Measurements from ENCODE around the gene KATNAL1. TPM values are rescaled to one million over a fixed set of nuclear protein-coding genes. Genes with fewer than 3 reads are reported as not detected.

The KATNAL1 gene
- total RNA-seq, 5 donors from 2014 or later (not counting 1 experiment from before 2014, with no cell fraction given), result 4.0 to 13.8 (median 7.3) TPM

DNA sequence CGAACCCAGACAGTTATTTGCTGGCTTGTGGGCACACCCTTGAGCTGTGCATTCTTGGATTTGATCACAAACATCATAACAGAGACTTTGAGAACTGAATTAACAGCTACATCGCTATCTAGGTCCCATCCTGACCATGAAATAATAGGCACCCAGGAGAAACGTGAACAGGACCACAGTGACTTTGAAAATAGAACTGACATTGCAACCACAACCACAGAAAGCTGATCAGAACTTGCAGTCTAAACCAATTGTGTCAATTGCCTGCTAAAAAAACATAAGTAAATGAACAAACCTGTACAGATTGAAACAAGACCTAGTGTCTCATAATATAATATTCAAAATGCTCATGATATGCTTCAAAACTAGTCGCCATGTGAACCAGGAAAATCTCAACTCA is 18.3 kb upstream of the KATNAL1 start:
- DNase-seq (no peak), ATAC-seq (replicated peaks in 1 of 4) (no peak)
- Mint-ChIP-seq H3K27me3 (no peaks in the 10 kb centered on the region), H3K27ac (no peak overlapping the region), H3K4me3 (no peak overlapping the region), H3K4me1 (peaks cover 3 to 7% (median 4%) of the 10 kb centered on the region in 3 donors), H3K9me3 (no peaks in the 10 kb centered on the region), H3K36me3 (peaks cover 6% of the 10 kb centered on the region)
- Histone ChIP-seq H3K4me1 (ENCODE audit: control insufficient read depth in 1 of 2, extremely low read depth in 1 of 2, insufficient read depth in 2 of 2, low read length in 2 of 2) (no peaks in the 10 kb centered on the region), H3K9me3 (no peaks in the 10 kb centered on the region), H3K4me3 (ENCODE audit: control insufficient read depth in 1 of 2, extremely low read depth in 1 of 2, low read length in 1 of 2) (no peak overlapping the region), H3K36me3 (ENCODE audit: control insufficient read depth in 2 of 2, extremely low read depth in 1 of 2, insufficient read depth in 1 of 2, low read length in 1 of 2) (no peaks in the 10 kb centered on the region), H3K27ac (ENCODE audit: low read length) (no peak overlapping the region), H3K27me3 (replicated peaks in 1 of 2; ENCODE audit: control insufficient read depth in 2 of 2, extremely low read depth in 1 of 2, insufficient read depth in 2 of 2, low read length in 1 of 2) (no peaks in the 10 kb centered on the region)
- CTCF ChIA-PET, result interaction anchor here in 1 of 2 donors (0.6 kb wide), 1 partner anchor 212 kb away, joined by 3 read pairs; no protein-coding TSS in a partner anchor
- WGBS (ENCODE audit: insufficient coverage), result 77% methylated on average over 3 of the region's 4 CpGs
- POLR2A ChIA-PET, result no interaction called here

DNA sequence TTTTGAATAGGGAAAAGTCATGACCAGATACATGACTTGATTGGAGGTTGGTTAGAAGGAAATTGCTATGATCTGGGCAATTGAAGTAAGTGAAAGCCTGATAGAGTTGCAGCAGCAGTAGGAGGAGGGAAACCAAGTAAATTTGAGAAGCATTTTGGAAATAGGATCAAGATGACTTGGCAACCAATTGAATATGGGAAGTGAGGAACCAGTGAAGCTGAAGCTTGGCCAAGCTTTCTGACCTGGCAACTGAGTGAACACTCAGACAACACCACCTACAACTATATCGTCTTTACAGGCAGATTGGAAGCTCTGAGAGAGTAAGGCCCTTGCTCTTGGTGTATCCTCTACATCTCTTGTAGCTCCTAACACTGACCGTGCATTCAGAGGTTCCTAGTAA is 16.2 kb upstream of the KATNAL1 start:
- Histone ChIP-seq H3K27me3 (replicated peaks in 1 of 2; ENCODE audit: control insufficient read depth in 2 of 2, extremely low read depth in 1 of 2, insufficient read depth in 2 of 2, low read length in 1 of 2) (no peaks in the 10 kb centered on the region), H3K27ac (ENCODE audit: low read length) (no peak overlapping the region), H3K4me1 (ENCODE audit: control insufficient read depth in 1 of 2, extremely low read depth in 1 of 2, insufficient read depth in 2 of 2, low read length in 2 of 2) (no peaks in the 10 kb centered on the region), H3K4me3 (ENCODE audit: control insufficient read depth in 1 of 2, extremely low read depth in 1 of 2, low read length in 1 of 2) (no peak overlapping the region), H3K36me3 (ENCODE audit: control insufficient read depth in 2 of 2, extremely low read depth in 1 of 2, insufficient read depth in 1 of 2, low read length in 1 of 2) (no peaks in the 10 kb centered on the region), H3K9me3 (no peaks in the 10 kb centered on the region)
- H3K4me3 Mint-ChIP-seq, result no peak overlapping the region
- WGBS (ENCODE audit: insufficient coverage), result no CpG with 5 or more reads among the region's 2 CpGs
- H3K9me3 Mint-ChIP-seq, result no peaks in the 10 kb centered on the region
- H3K36me3 Mint-ChIP-seq, result peaks cover 12% of the 10 kb centered on the region
- H3K4me1 Mint-ChIP-seq, result no peaks in the 10 kb centered on the region
- POLR2A ChIA-PET, result no interaction called here
- no peaks in the 10 kb centered on the region for H3K27me3 Mint-ChIP-seq
- no peak overlapping the region for H3K27ac Mint-ChIP-seq
- ATAC-seq (replicated peaks in 1 of 4) (no peak), DNase-seq (no peak)
- CTCF ChIA-PET, result no interaction called here

DNA sequence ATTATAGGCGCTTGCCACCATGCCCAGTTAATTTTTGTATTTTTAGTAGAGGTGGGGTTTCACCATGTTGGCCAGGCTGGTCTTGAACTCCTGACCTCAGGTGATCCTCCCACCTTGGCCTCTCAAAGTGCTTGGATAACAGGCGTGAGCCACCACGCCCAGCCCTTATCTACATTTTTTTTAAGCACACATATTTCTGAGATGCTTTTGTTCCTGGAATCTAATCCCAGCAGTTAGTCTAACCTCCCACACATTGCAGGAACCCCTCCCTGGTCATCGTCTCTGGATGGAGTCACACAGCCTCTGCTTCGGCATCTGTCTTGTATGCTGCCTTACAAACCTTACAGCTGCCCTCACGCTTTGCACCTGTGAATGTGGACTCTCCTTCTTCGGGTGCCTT is 15.1 kb upstream of the KATNAL1 start:
- Mint-ChIP-seq H3K4me3 (no peak overlapping the region), H3K9me3 (no peaks in the 10 kb centered on the region), H3K27me3 (no peaks in the 10 kb centered on the region), H3K36me3 (peaks cover 12% of the 10 kb centered on the region), H3K27ac (no peak overlapping the region), H3K4me1 (no peaks in the 10 kb centered on the region)
- H3K9me3 ChIP-seq, result no peaks in the 10 kb centered on the region
- ChIA-PET CTCF (interaction anchor here in 1 of 2 donors (0.7 kb wide), 1 partner anchor 73 kb away, joined by 3 read pairs; no protein-coding TSS in a partner anchor), POLR2A (no interaction called here)
- no peak for DNase-seq
- ATAC-seq (replicated peaks in 1 of 4), result no peak
- 93% methylated on average over 6 of the region's 7 CpGs for WGBS (ENCODE audit: insufficient coverage)
- no peaks in the 10 kb centered on the region for H3K4me1 ChIP-seq (ENCODE audit: control insufficient read depth in 1 of 2, extremely low read depth in 1 of 2, insufficient read depth in 2 of 2, low read length in 2 of 2)
- H3K4me3 ChIP-seq (ENCODE audit: control insufficient read depth in 1 of 2, extremely low read depth in 1 of 2, low read length in 1 of 2), result no peak overlapping the region
- H3K27ac ChIP-seq (ENCODE audit: low read length), result no peak overlapping the region
- H3K36me3 ChIP-seq (ENCODE audit: control insufficient read depth in 2 of 2, extremely low read depth in 1 of 2, insufficient read depth in 1 of 2, low read length in 1 of 2), result no peaks in the 10 kb centered on the region
- H3K27me3 ChIP-seq (replicated peaks in 1 of 2; ENCODE audit: control insufficient read depth in 2 of 2, extremely low read depth in 1 of 2, insufficient read depth in 2 of 2, low read length in 1 of 2), result no peaks in the 10 kb centered on the region

- Histone ChIP-seq H3K27ac (ENCODE audit: low read length) (no peak overlapping the region), H3K4me3 (ENCODE audit: control insufficient read depth in 1 of 2, extremely low read depth in 1 of 2, low read length in 1 of 2) (no peak overlapping the region), H3K27me3 (replicated peaks in 1 of 2; ENCODE audit: control insufficient read depth in 2 of 2, extremely low read depth in 1 of 2, insufficient read depth in 2 of 2, low read length in 1 of 2) (no peaks in the 10 kb centered on the region), H3K9me3 (no peaks in the 10 kb centered on the region), H3K36me3 (ENCODE audit: control insufficient read depth in 2 of 2, extremely low read depth in 1 of 2, insufficient read depth in 1 of 2, low read length in 1 of 2) (no peaks in the 10 kb centered on the region), H3K4me1 (ENCODE audit: control insufficient read depth in 1 of 2, extremely low read depth in 1 of 2, insufficient read depth in 2 of 2, low read length in 2 of 2) (no peaks in the 10 kb centered on the region)
- H3K9me3 Mint-ChIP-seq, result no peaks in the 10 kb centered on the region
- no CpG with 5 or more reads among the region's 3 CpGs for WGBS (ENCODE audit: insufficient coverage)
- ATAC-seq (replicated peaks in 1 of 4), result no peak
- ChIA-PET POLR2A (no interaction called here), CTCF (no interaction called here)
- DNase-seq, result no peak
- H3K4me1 Mint-ChIP-seq, result no peaks in the 10 kb centered on the region
- no peak overlapping the region for H3K27ac Mint-ChIP-seq
- no peak overlapping the region for H3K4me3 Mint-ChIP-seq
- no peaks in the 10 kb centered on the region for H3K27me3 Mint-ChIP-seq
- H3K36me3 Mint-ChIP-seq, result peaks cover 12% of the 10 kb centered on the region
These were observed 13.9 kb upstream of the KATNAL1 start for GRCh38 chr13:30321256-30321655.

DNA sequence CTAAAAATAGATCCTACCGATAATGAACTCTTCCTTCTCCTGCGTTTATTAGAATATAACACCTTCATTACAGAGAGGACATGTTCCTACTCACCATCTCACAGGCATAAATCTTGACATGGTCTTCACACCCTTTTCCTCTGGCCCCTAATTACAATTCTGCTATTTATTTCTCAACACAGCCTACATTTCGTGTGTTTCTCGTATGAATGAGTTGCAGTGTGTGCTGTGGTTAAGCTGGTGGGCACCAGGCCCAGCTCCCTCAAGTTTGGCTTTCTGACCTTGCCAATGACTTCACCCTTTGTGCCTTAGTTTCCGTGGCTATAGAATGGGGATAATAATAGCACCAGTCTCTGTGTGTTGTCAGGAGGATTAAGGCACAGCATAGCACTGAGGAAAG is 12.3 kb upstream of the KATNAL1 start:
- Histone ChIP-seq H3K4me1 (ENCODE audit: control insufficient read depth in 1 of 2, extremely low read depth in 1 of 2, insufficient read depth in 2 of 2, low read length in 2 of 2) (peaks cover 0 to under 1% of the 10 kb centered on the region in 2 experiments), H3K9me3 (no peaks in the 10 kb centered on the region), H3K27ac (ENCODE audit: low read length) (no peak overlapping the region), H3K36me3 (ENCODE audit: control insufficient read depth in 2 of 2, extremely low read depth in 1 of 2, insufficient read depth in 1 of 2, low read length in 1 of 2) (no peaks in the 10 kb centered on the region), H3K4me3 (ENCODE audit: control insufficient read depth in 1 of 2, extremely low read depth in 1 of 2, low read length in 1 of 2) (no peak overlapping the region), H3K27me3 (replicated peaks in 1 of 2; ENCODE audit: control insufficient read depth in 2 of 2, extremely low read depth in 1 of 2, insufficient read depth in 2 of 2, low read length in 1 of 2) (no peaks in the 10 kb centered on the region)
- DNase-seq (no peak), ATAC-seq (replicated peaks in 1 of 4) (no peak)
- 100% methylated on average over 2 of the region's 5 CpGs for WGBS (ENCODE audit: insufficient coverage)
- Mint-ChIP-seq H3K27ac (no peak overlapping the region), H3K27me3 (no peaks in the 10 kb centered on the region), H3K4me1 (peaks cover 5 to 8% (median 5%) of the 10 kb centered on the region in 3 donors), H3K4me3 (no peak overlapping the region), H3K9me3 (no peaks in the 10 kb centered on the region), H3K36me3 (peaks cover 12% of the 10 kb centered on the region)
- ChIA-PET POLR2A (no interaction called here), CTCF (interaction anchor here in 1 of 2 donors (0.5 to 0.7 kb wide), 2 partner anchors 15 to 67 kb away, joined by 3 to 4 read pairs; no protein-coding TSS in a partner anchor)

GRCh38 chr13:30319130-30319529 is 11.8 kb upstream of the KATNAL1 start:
- Mint-ChIP-seq H3K4me1 (peaks cover 5 to 12% (median 8%) of the 10 kb centered on the region in 3 donors), H3K36me3 (peaks cover 12% of the 10 kb centered on the region), H3K4me3 (no peak overlapping the region), H3K27ac (no peak overlapping the region), H3K27me3 (no peaks in the 10 kb centered on the region), H3K9me3 (no peaks in the 10 kb centered on the region)
- Histone ChIP-seq H3K9me3 (no peaks in the 10 kb centered on the region), H3K36me3 (ENCODE audit: control insufficient read depth in 2 of 2, extremely low read depth in 1 of 2, insufficient read depth in 1 of 2, low read length in 1 of 2) (no peaks in the 10 kb centered on the region), H3K27me3 (replicated peaks in 1 of 2; ENCODE audit: control insufficient read depth in 2 of 2, extremely low read depth in 1 of 2, insufficient read depth in 2 of 2, low read length in 1 of 2) (no peaks in the 10 kb centered on the region), H3K4me3 (ENCODE audit: control insufficient read depth in 1 of 2, extremely low read depth in 1 of 2, low read length in 1 of 2) (no peak overlapping the region), H3K27ac (ENCODE audit: low read length) (no peak overlapping the region), H3K4me1 (ENCODE audit: control insufficient read depth in 1 of 2, extremely low read depth in 1 of 2, insufficient read depth in 2 of 2, low read length in 2 of 2) (peaks cover 0 to 3% of the 10 kb centered on the region in 2 experiments)
- ATAC-seq (replicated peaks in 1 of 4), result no peak
- WGBS (ENCODE audit: insufficient coverage), result 100% methylated on average over 1 of the region's 4 CpGs
- no peak for DNase-seq
- ChIA-PET POLR2A (interaction anchor here in 1 of 2 donors (0.6 kb wide), 1 partner anchor 11 kb away, joined by 4 read pairs; no protein-coding TSS in a partner anchor), CTCF (interaction anchor here in 1 of 2 donors (0.7 kb wide), 1 partner anchor 16 kb away, joined by 4 read pairs; no protein-coding TSS in a partner anchor)

Data from T-cell (primary cell).